ENCODE results near the gene PTPRM. TPM values are rescaled to one million over a fixed set of nuclear protein-coding genes. Genes with fewer than 3 reads are reported as not detected.

The PTPRM gene
- total and polyA plus RNA-seq, 4 donors, result 9.2 to 23.0 (median 12.7) TPM

- Histone ChIP-seq H3K36me3 (ENCODE audit: control insufficient read depth in 4 of 4, insufficient read depth in 3 of 4, low read depth in 1 of 4, low read length in 3 of 4) (no peaks in the 10 kb centered on the region), H3K4me1 (ENCODE audit: control insufficient read depth in 4 of 4, insufficient read depth in 4 of 4, low read length in 3 of 4) (peaks cover 0 to 13% (median 5%) of the 10 kb centered on the region in 4 donors), H3K9me3 (ENCODE audit: control insufficient read depth in 4 of 4, low read length in 3 of 4) (no peaks in the 10 kb centered on the region), H3K27ac (ENCODE audit: low read depth in 1 of 2, low read length in 2 of 2) (peak overlapping the region; percentile 60 to 71), H3K27me3 (ENCODE audit: control insufficient read depth in 4 of 4, insufficient read depth in 4 of 4, low read length in 3 of 4) (no peaks in the 10 kb centered on the region), H3K9ac (ENCODE audit: low read depth in 1 of 2, low read length in 2 of 2) (no peak overlapping the region), H3K4me3 (ENCODE audit: low read depth in 1 of 3, low read length in 3 of 3) (no peak overlapping the region)
- WGBS, result 40% methylated on average over 2 of the region's 2 CpGs
- TF ChIP-seq SP1 (IDR thresholded peaks at IDR 0.05) (peak; percentile 36), YY1 (IDR thresholded peaks at IDR 0.05) (peak; percentile 52), ZBTB33 (IDR thresholded peaks at IDR 0.05) (no peak), JUND (IDR thresholded peaks at IDR 0.05) (peak; percentile 80 to 84), RAD21 (IDR thresholded peaks at IDR 0.05) (peak in 1 of 2 donors; percentile 2), EGR1 (IDR thresholded peaks at IDR 0.05; ENCODE audit: low read depth in 2 of 2) (peak in 1 of 2 donors; percentile 36), RXRA (IDR thresholded peaks at IDR 0.05) (peak in 1 of 2 donors; percentile 34), ATF3 (IDR thresholded peaks at IDR 0.05) (no peak), HNF4A (conservative IDR thresholded peaks at IDR 0.05) (peak; percentile 13 to 31)
- no peak for DNase-seq (ENCODE audit: low spot score)
These were observed 549.4 kb downstream of the PTPRM start for GRCh38 chr18:8116341-8117005.

GRCh38 chr18:8117006-8117371 lies 549.9 kb downstream of the PTPRM start:
- 40% methylated on average over 2 of the region's 2 CpGs for WGBS
- H3K36me3 ChIP-seq (ENCODE audit: control insufficient read depth in 4 of 4, insufficient read depth in 3 of 4, low read depth in 1 of 4, low read length in 3 of 4), result no peaks in the 10 kb centered on the region
- H3K4me3 ChIP-seq (ENCODE audit: low read depth in 1 of 3, low read length in 3 of 3), result no peak overlapping the region
- no peaks in the 10 kb centered on the region for H3K27me3 ChIP-seq (ENCODE audit: control insufficient read depth in 4 of 4, insufficient read depth in 4 of 4, low read length in 3 of 4)
- H3K9ac ChIP-seq (ENCODE audit: low read depth in 1 of 2, low read length in 2 of 2), result no peak overlapping the region
- peak overlapping the region; percentile 60 to 71 for H3K27ac ChIP-seq (ENCODE audit: low read depth in 1 of 2, low read length in 2 of 2)
- DNase-seq (ENCODE audit: low spot score), result no peak
- H3K4me1 ChIP-seq (ENCODE audit: control insufficient read depth in 4 of 4, insufficient read depth in 4 of 4, low read length in 3 of 4), result peaks cover 0 to 13% (median 5%) of the 10 kb centered on the region in 4 donors
- H3K9me3 ChIP-seq (ENCODE audit: control insufficient read depth in 4 of 4, low read length in 3 of 4), result no peaks in the 10 kb centered on the region
- peak in 1 of 2 donors; percentile 1 for TF ChIP-seq HNF4A (conservative IDR thresholded peaks at IDR 0.05)
- TF ChIP-seq YY1 (IDR thresholded peaks at IDR 0.05), result peak; percentile 25
- peak in 1 of 2 donors; percentile 1 for TF ChIP-seq RAD21 (IDR thresholded peaks at IDR 0.05)
- TF ChIP-seq JUND (IDR thresholded peaks at IDR 0.05), result peak in 1 of 2 donors; percentile 3
- no peak for TF ChIP-seq SP1 (IDR thresholded peaks at IDR 0.05)

- no peak for DNase-seq (ENCODE audit: low spot score)
- Histone ChIP-seq H3K4me3 (ENCODE audit: low read depth in 1 of 3, low read length in 3 of 3) (no peak overlapping the region), H3K9ac (ENCODE audit: low read depth in 1 of 2, low read length in 2 of 2) (no peak overlapping the region), H3K27me3 (ENCODE audit: control insufficient read depth in 4 of 4, insufficient read depth in 4 of 4, low read length in 3 of 4) (no peaks in the 10 kb centered on the region), H3K4me1 (ENCODE audit: control insufficient read depth in 4 of 4, insufficient read depth in 4 of 4, low read length in 3 of 4) (peaks cover 0 to 13% (median 2%) of the 10 kb centered on the region in 4 donors), H3K36me3 (ENCODE audit: control insufficient read depth in 4 of 4, insufficient read depth in 3 of 4, low read depth in 1 of 4, low read length in 3 of 4) (no peaks in the 10 kb centered on the region), H3K9me3 (ENCODE audit: control insufficient read depth in 4 of 4, low read length in 3 of 4) (no peaks in the 10 kb centered on the region), H3K27ac (ENCODE audit: low read depth in 1 of 2, low read length in 2 of 2) (no peak overlapping the region)
- TF ChIP-seq FOXA1 (IDR thresholded peaks at IDR 0.05) (no peak), GABPA (IDR thresholded peaks at IDR 0.05 in 1 of 2, conservative IDR thresholded peaks at IDR 0.05 in 1 of 2) (no peak), RXRA (IDR thresholded peaks at IDR 0.05) (no peak), HNF4G (IDR thresholded peaks at IDR 0.05) (no peak), ZBTB33 (IDR thresholded peaks at IDR 0.05) (no peak), YY1 (IDR thresholded peaks at IDR 0.05) (no peak), ATF3 (IDR thresholded peaks at IDR 0.05) (no peak), RAD21 (IDR thresholded peaks at IDR 0.05) (no peak), JUND (IDR thresholded peaks at IDR 0.05) (no peak), NR2F2 (IDR thresholded peaks at IDR 0.05) (no peak)
- 100% methylated on average over 1 of the region's 1 CpG for WGBS
These were observed 554.0 kb downstream of the PTPRM start for GRCh38 chr18:8121101-8121500.
